Suprapubic skin (tissue), 4 donors: ENCODE measurements around the gene IZUMO1R. TPM values are rescaled to one million over a fixed set of nuclear protein-coding genes. Genes with fewer than 3 reads are reported as not detected.

Source experiments
- DNase-seq, 2 donors: peaks; one replicate each; pipeline ENCODE4 v3.0.0-alpha.2; 2019; ENCODE audit warnings: low spot score in 2 of 2
- H3K27ac ChIP-seq: fragments of 200-600 bp; sonication (generic); one replicate; pipeline ENCODE4 v1.5.1; 2019
- H3K27me3 ChIP-seq: fragments of 200-600 bp; sonication (generic); one replicate; pipeline ENCODE4 v1.5.1; 2019
- H3K36me3 ChIP-seq: fragments of 200-600 bp; sonication (generic); one replicate; pipeline ENCODE4 v1.5.1; 2019
- H3K4me1 ChIP-seq: fragments of 200-600 bp; sonication (generic); one replicate; pipeline ENCODE4 v1.5.1; 2019
- H3K4me3 ChIP-seq: fragments of 200-600 bp; sonication (generic); one replicate; pipeline ENCODE4 v1.5.1; 2019; ENCODE audit warnings: mild to moderate bottlenecking
- H3K9me3 ChIP-seq: fragments of 200-600 bp; sonication (generic); one replicate; pipeline ENCODE4 v1.5.1; 2019
- CTCF ChIP-seq, 2 donors: fragments of 200-600 bp in 1 of 2; fragments of 450-650 bp in 1 of 2; sonication (generic) in 1 of 2; IDR thresholded peaks; one replicate each; pipeline ENCODE4 v1.5.1; 2016 to 2019; ENCODE audit warnings: antibody characterized with exemption in 2 of 2, mild to moderate bottlenecking in 1 of 2, moderate library complexity in 1 of 2
- EP300 ChIP-seq: sonication (generic); formaldehyde crosslinking; IDR thresholded peaks from one replicate; pipeline ENCODE4 v1.6.1; 2017; ENCODE audit warnings: antibody characterized with exemption
- POLR2A ChIP-seq, 2 donors: fragments of 450-650 bp; IDR thresholded peaks; one replicate each; pipeline ENCODE4 v1.6.1; 2017; ENCODE audit warnings: antibody characterized with exemption in 2 of 2, mild to moderate bottlenecking in 2 of 2, moderate library complexity in 2 of 2
- POLR2AphosphoS5 ChIP-seq, 3 donors: sonication (generic); formaldehyde crosslinking; IDR thresholded peaks; one replicate each; pipeline ENCODE4 v1.6.1; 2017; ENCODE audit warnings: antibody characterized with exemption in 3 of 3
- WGBS: methylation state at CpG from one replicate; pipeline ENCODE4 v1.1.5; 2018; 5-methylcytosine and 5-hydroxymethylcytosine counted together
- total RNA-seq, 4 donors: library from RNA; depleted of rRNA; stranded (reverse); fragments of >200 nt; gene quantifications; one replicate each; pipeline ENCODE4 v1.1.0, GENCODE V29; 2016

The IZUMO1R gene
- total RNA-seq, 4 donors from 2014 or later: not detected

GRCh38 chr11:94302776-94303175 lies 1.6 kb upstream of the IZUMO1R start:
- no peak for TF ChIP-seq EP300
- TF ChIP-seq CTCF (IDR thresholded peaks at IDR 0.05): no peak
- TF ChIP-seq POLR2A (IDR thresholded peaks at IDR 0.05): no peak
- TF ChIP-seq POLR2AphosphoS5 (IDR thresholded peaks at IDR 0.05): no peak
- Histone ChIP-seq H3K4me3 (no peak overlapping the region), H3K27ac (no peak overlapping the region)

DNA sequence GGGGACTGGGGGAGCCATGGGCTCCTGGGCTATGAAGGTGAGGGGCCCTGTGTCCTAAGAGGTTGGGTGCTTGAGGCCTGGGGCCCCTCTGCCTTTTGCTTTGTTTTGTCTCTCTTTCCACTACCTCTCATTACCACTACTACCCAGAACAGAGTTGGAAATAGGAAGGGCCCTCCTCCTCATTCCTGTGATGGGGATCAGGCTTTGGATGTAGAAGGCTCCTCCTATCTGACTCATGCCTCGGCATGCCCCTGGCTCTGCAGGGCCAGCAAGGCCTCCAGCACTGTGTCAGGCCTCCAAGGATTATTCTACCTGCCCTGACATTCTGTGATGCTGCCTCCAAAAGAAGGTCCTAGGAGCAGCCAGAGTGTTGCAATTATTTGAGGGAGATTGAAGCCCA lies 766 bp downstream of the IZUMO1R start:
- no peak for DNase-seq
- H3K4me3 ChIP-seq: no peak overlapping the region
- no peak for TF ChIP-seq CTCF (IDR thresholded peaks at IDR 0.05)
- TF ChIP-seq EP300: no peak
- no peak for TF ChIP-seq POLR2A (IDR thresholded peaks at IDR 0.05)
- no peak for TF ChIP-seq POLR2AphosphoS5 (IDR thresholded peaks at IDR 0.05)
- no peaks in the 10 kb centered on the region for H3K27me3 ChIP-seq
- H3K9me3 ChIP-seq: no peaks in the 10 kb centered on the region
- WGBS: 50% methylated on average over 1 of the region's 1 CpG
- no peaks in the 10 kb centered on the region for H3K4me1 ChIP-seq
- H3K36me3 ChIP-seq: no peaks in the 10 kb centered on the region
- H3K27ac ChIP-seq: no peak overlapping the region

More at GRCh38 chr11:94302776-94303175, 1.6 kb upstream of the IZUMO1R start:
- H3K27me3 ChIP-seq: no peaks in the 10 kb centered on the region
- no peak for DNase-seq
- H3K36me3 ChIP-seq: no peaks in the 10 kb centered on the region
- 46% methylated on average over 5 of the region's 5 CpGs for WGBS
- no peaks in the 10 kb centered on the region for H3K9me3 ChIP-seq
- H3K4me1 ChIP-seq: no peaks in the 10 kb centered on the region

GRCh38 chr11:94307101-94307791 lies 2.9 kb downstream of the IZUMO1R start:
- Histone ChIP-seq H3K4me1 (no peaks in the 10 kb centered on the region), H3K36me3 (no peaks in the 10 kb centered on the region), H3K27me3 (no peaks in the 10 kb centered on the region), H3K27ac (no peak overlapping the region), H3K9me3 (no peaks in the 10 kb centered on the region), H3K4me3 (no peak overlapping the region)
- WGBS: 97% methylated on average over 12 of the region's 14 CpGs
- TF ChIP-seq POLR2AphosphoS5 (IDR thresholded peaks at IDR 0.05) (no peak), CTCF (IDR thresholded peaks at IDR 0.05) (no peak), POLR2A (IDR thresholded peaks at IDR 0.05) (no peak), EP300 (no peak)
- no peak for DNase-seq

DNA sequence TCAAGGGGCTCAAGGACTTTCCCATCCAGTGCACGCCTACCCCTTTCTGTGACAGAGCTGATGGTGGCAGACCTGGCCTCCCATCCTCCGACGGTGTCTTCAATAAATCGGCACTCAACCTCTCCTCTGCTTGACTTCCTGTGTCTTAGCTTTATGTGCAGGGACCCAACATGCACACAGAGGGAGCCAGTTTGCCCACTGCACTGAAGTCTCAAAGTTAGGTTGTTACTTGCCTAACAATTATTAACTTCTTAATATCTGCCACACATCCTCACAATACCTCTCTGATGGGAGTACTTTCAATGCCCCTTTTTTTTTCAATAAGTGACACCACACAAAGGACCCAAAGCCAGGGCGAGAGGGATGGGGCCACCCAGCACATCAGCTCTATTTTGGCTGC lies 3.6 kb downstream of the IZUMO1R start:
- WGBS: 89% methylated on average over 5 of the region's 5 CpGs
- Histone ChIP-seq H3K36me3 (no peaks in the 10 kb centered on the region), H3K4me1 (no peaks in the 10 kb centered on the region), H3K27ac (no peak overlapping the region), H3K9me3 (no peaks in the 10 kb centered on the region), H3K27me3 (no peaks in the 10 kb centered on the region), H3K4me3 (no peak overlapping the region)
- TF ChIP-seq POLR2A (IDR thresholded peaks at IDR 0.05): no peak
- no peak for DNase-seq

DNA sequence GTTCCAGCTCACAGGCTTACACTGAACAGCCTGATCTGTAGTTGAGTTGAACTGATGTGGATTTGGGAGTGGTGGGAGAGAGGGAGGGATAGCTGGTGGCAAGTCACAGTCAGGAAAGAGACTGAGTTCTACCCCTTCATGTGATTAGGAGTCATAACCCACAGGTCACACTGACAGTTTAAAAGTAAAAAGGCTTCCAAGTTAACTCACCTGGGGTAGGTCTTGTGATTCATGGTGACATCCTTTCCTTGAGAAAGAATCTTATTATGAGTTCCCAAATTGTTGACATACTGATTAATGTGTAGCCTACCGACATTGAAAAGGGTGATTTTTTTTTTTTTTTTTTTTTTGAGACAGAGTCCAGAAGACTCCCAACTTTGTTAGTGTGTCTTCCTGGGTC lies 5.4 kb downstream of the IZUMO1R start:
- 45% methylated on average over 1 of the region's 1 CpG for WGBS
- TF ChIP-seq POLR2AphosphoS5 (IDR thresholded peaks at IDR 0.05): no peak
- no peak for TF ChIP-seq POLR2A (IDR thresholded peaks at IDR 0.05)
- no peak for TF ChIP-seq EP300
- no peak for TF ChIP-seq CTCF (IDR thresholded peaks at IDR 0.05)
- DNase-seq: no peak
- no peak overlapping the region for H3K4me3 ChIP-seq
- H3K27me3 ChIP-seq: no peaks in the 10 kb centered on the region
- H3K9me3 ChIP-seq: no peaks in the 10 kb centered on the region
- H3K4me1 ChIP-seq: no peaks in the 10 kb centered on the region
- H3K36me3 ChIP-seq: no peaks in the 10 kb centered on the region
- no peak overlapping the region for H3K27ac ChIP-seq
